K562 (cell line): ENCODE measurements around the gene HPX. TPM values are rescaled to one million over a fixed set of nuclear protein-coding genes. Genes with fewer than 3 reads are reported as not detected.

Source experiments
- ATAC-seq: fragments of 200-7000 bp; cut with Tn5 transposase; 3 replicates; pipeline ENCODE4 v1.9.1; 2020; ENCODE audit warnings: moderate library complexity
- BruUV-seq: library from RNA; stranded (reverse); fragments of 400-500 nt; replicated peaks from 2 replicates; lab custom pipeline; 2021; lab: Mats Ljungman, UMichigan
- CTCF ChIA-PET: fragments of 300-600 bp; formaldehyde crosslinking; extraction: SDS; loops from one replicate; lab custom pipeline; 2021; ENCODE audit warnings: low intra/inter-chr PET ratio; lab: Yijun Ruan, JAX
- POLR2A ChIA-PET: fragments of 300-600, 350-650 bp; sonication (Branson Sonifier 250); formaldehyde crosslinking; extraction: SDS; loops from one replicate; lab custom pipeline; 2021; ENCODE audit warnings: antibody characterized with exemption, inconsistent platforms; lab: Yijun Ruan, JAX
- DNase-seq, 4 experiments: peaks; one replicate each; pipeline versions ENCODE4 v3.0.0 to v3.0.0-alpha.2; 2011 to 2018; ENCODE audit warnings: low spot score in 3 of 4, mixed read lengths in 3 of 4; ENCODE audit errors: extremely low read depth in 1 of 4
- FAIRE-seq: peaks from 2 replicates; lab custom pipeline; 2011; peaks lifted over from hg19 to GRCh38; lab: Jason Lieb, UNC
- H2AFZ ChIP-seq: 2 replicates; pipeline ENCODE4 v1.6.0; 2011; ENCODE audit warnings: low read depth, low read length, control low read depth, inconsistent platforms
- H3K27ac ChIP-seq: fragments of 200-600 bp; 3 replicates; pipeline ENCODE4 v1.8.0; 2011; ENCODE audit warnings: low read depth, mild to moderate bottlenecking, control low read depth, inconsistent platforms, low read length, moderate library complexity, mixed read lengths; ENCODE audit errors: extremely low read depth
- H3K27me3 ChIP-seq, 2 experiments: fragments of 300-600 bp in 1 of 2; 2 replicates in 1 of 2; 3 replicates in 1 of 2; pipeline versions ENCODE4 v1.6.0 to v1.8.0; 2011; ENCODE audit warnings: inconsistent platforms in 2 of 2, low read length in 2 of 2, mild to moderate bottlenecking in 1 of 2, mixed read lengths in 1 of 2, moderate library complexity in 1 of 2; ENCODE audit not compliant: control insufficient read depth in 2 of 2, insufficient read depth in 2 of 2
- H3K36me3 ChIP-seq: fragments of 300-600 bp; 3 replicates; pipeline ENCODE4 v1.8.0; 2011; ENCODE audit warnings: mild to moderate bottlenecking, low read length, inconsistent platforms; ENCODE audit not compliant: control insufficient read depth, insufficient read depth
- H3K4me1 ChIP-seq, 2 experiments: fragments of 200-600 bp in 1 of 2; replicated peaks in 1 of 2; 2 replicates in 1 of 2; 3 replicates in 1 of 2; pipeline versions ENCODE4 v1.5.1 to v1.8.0; 2011; ENCODE audit warnings: inconsistent platforms in 2 of 2, low read length in 2 of 2, mild to moderate bottlenecking in 1 of 2, mixed read lengths in 1 of 2, moderate library complexity in 1 of 2; ENCODE audit not compliant: control insufficient read depth in 2 of 2, insufficient read depth in 2 of 2
- H3K4me2 ChIP-seq: 2 replicates; pipeline ENCODE4 v1.6.1; 2011; ENCODE audit warnings: low read length, control low read depth, inconsistent platforms, mixed read lengths; ENCODE audit not compliant: insufficient read depth
- H3K4me3 ChIP-seq: fragments of 200-600 bp; sonication (generic), shearing (Covaris generic); 2 replicates; pipeline ENCODE4 v1.5.1; 2016; ENCODE audit warnings: control low read depth, inconsistent platforms
- H3K79me2 ChIP-seq: fragments of 200-600 bp; 3 replicates; pipeline ENCODE4 v1.8.0; 2011; ENCODE audit warnings: low read length, inconsistent platforms; ENCODE audit not compliant: control insufficient read depth, insufficient read depth
- H3K9ac ChIP-seq, 2 experiments: 2 replicates each; pipeline versions ENCODE4 v1.6.0 to v1.6.1; 2011; ENCODE audit warnings: low read depth in 2 of 2, low read length in 2 of 2, control low read depth in 1 of 2, inconsistent platforms in 1 of 2, mild to moderate bottlenecking in 1 of 2, mixed read lengths in 1 of 2; ENCODE audit not compliant: insufficient read depth in 1 of 2
- H3K9me1 ChIP-seq: one replicate; pipeline ENCODE4 v1.6.0; 2011; ENCODE audit warnings: inconsistent platforms, mild to moderate bottlenecking, low read length, moderate library complexity; ENCODE audit not compliant: control insufficient read depth, insufficient read depth
- H3K9me3 ChIP-seq: replicated peaks from 2 replicates; pipeline ENCODE4 v1.5.1; 2011; ENCODE audit warnings: low read depth, low read length, inconsistent platforms; ENCODE audit not compliant: control insufficient read depth, insufficient read depth
- H4K20me1 ChIP-seq: replicated peaks from 2 replicates; pipeline ENCODE4 v1.6.1; 2011; ENCODE audit warnings: low read length, inconsistent platforms, mixed read lengths; ENCODE audit not compliant: control insufficient read depth, insufficient read depth
- ARID1B ChIP-seq: fragments of 450-650 bp; IDR thresholded peaks from 2 replicates; pipeline ENCODE4 v1.6.1; 2016; ENCODE audit warnings: antibody characterized with exemption, mild to moderate bottlenecking, inconsistent platforms
- CBFA2T3 ChIP-seq: fragments of 450-650 bp; IDR thresholded peaks from 2 replicates; pipeline ENCODE4 v1.6.1; 2017
- HMGXB4 ChIP-seq: sonication (generic); formaldehyde crosslinking; IDR thresholded peaks from 2 replicates; pipeline ENCODE4 v1.8.1; 2023; ENCODE audit warnings: mild to moderate bottlenecking, missing genetic modification reagents
- L3MBTL2 ChIP-seq: fragments of 450-650 bp; IDR thresholded peaks from 2 replicates; pipeline ENCODE4 v1.6.1; 2016; ENCODE audit warnings: mild to moderate bottlenecking, moderate library complexity
- MED1 ChIP-seq: sonication (generic); formaldehyde crosslinking; IDR thresholded peaks from 2 replicates; pipeline ENCODE4 v1.8.1; 2023; ENCODE audit warnings: missing genetic modification reagents, borderline replicate concordance
- PRDM10 ChIP-seq: fragments of 450-650 bp; IDR thresholded peaks from 2 replicates; pipeline ENCODE4 v1.6.1; 2018; ENCODE audit not compliant: partially characterized antibody
- TBL1XR1 ChIP-seq, 2 experiments: IDR thresholded peaks; 2 replicates each; pipeline ENCODE4 v1.6.1; 2012; ENCODE audit warnings: improper control_type of control experiment in 2 of 2, low read length in 2 of 2, mild to moderate bottlenecking in 1 of 2
- TCF3 ChIP-seq: sonication (generic); formaldehyde crosslinking; IDR thresholded peaks from 2 replicates; pipeline ENCODE4 v1.4.0; 2020; ENCODE audit warnings: mild to moderate bottlenecking, missing genetic modification reagents
- ZFX ChIP-seq: sonication (generic); formaldehyde crosslinking; IDR thresholded peaks from 2 replicates; pipeline ENCODE4 v1.8.0; 2022; ENCODE audit warnings: mild to moderate bottlenecking, missing genetic modification reagents, moderate library complexity
- ZNF3 ChIP-seq: fragments of 250-450 bp; sonication (Bioruptor Pico); IDR thresholded peaks from 2 replicates; pipeline ENCODE4 v1.5.0; 2021; ENCODE audit warnings: mild to moderate bottlenecking, moderate library complexity
- ZNF785 ChIP-seq: fragments of 250-450 bp; sonication (Bioruptor Pico); IDR thresholded peaks from 2 replicates; pipeline ENCODE4 v1.4.0; 2020; ENCODE audit warnings: mild to moderate bottlenecking
- ZNF79 ChIP-seq: fragments of 250-450 bp; sonication (Bioruptor Pico); IDR thresholded peaks from 2 replicates; pipeline ENCODE4 v1.4.0; 2020; ENCODE audit warnings: low read depth, mild to moderate bottlenecking, moderate library complexity
- WGBS: fragments of 100-300 bp; shearing (Covaris generic); methylation state at CpG from one replicate; pipeline ENCODE4 v1.1.6; 2016; ENCODE audit warnings: low coverage, mixed read lengths; ENCODE audit not compliant: insufficient coverage; ENCODE audit errors: missing lambda C conversion rate; 5-methylcytosine and 5-hydroxymethylcytosine counted together
- in situ Hi-C: fragments of 300-500 bp; cut with MboI; formaldehyde crosslinking; loops from 4 replicates; pipeline ENCODE4 v1.15.0; 2018; ENCODE audit warnings: inconsistent platforms, mixed read lengths
- intact Hi-C: fragments of 100-400 bp; cut with micrococcal nuclease; formaldehyde crosslinking; loops from 2 replicates; pipeline ENCODE4 v1.14.2; 2022
- polyA plus RNA-seq, 8 experiments: library from polyadenylated mRNA; depleted of rRNA in 4 of 8; stranded (reverse) in 5 of 8; unstranded in 3 of 8; fragments of >200 nt; fragmentation: Nextera tagmentation in 2 of 8; fragmentation: Illumina TruSeq in 1 of 8; extraction: Ambion mirVana in 2 of 8; extraction: Trizol in 1 of 8; gene quantifications; 2 replicates each; pipeline versions ENCODE4 v1.2.1 to v1.2.3, GENCODE V29; 2011 to 2014; ENCODE audit warnings: inconsistent platforms in 1 of 8, missing spikeins in 1 of 8
- total RNA-seq, 7 experiments: library from RNA; depleted of rRNA in 6 of 7; stranded (reverse); fragments of >200 nt in 6 of 7; fragmentation: Illumina TruSeq in 2 of 7; extraction: Trizol in 2 of 7; gene quantifications; 2 replicates each; pipeline versions ENCODE4 v1.2.1 to v1.2.3, GENCODE V29; 2011 to 2021; ENCODE audit warnings: low replicate concordance in 1 of 7
- TF ChIP-seq, protein P1 (sequence below): fragments of 250-450 bp; sonication (Bioruptor Pico); IDR thresholded peaks from 2 replicates; pipeline ENCODE4 v1.4.0; 2020; ENCODE audit warnings: mild to moderate bottlenecking
- TF ChIP-seq, protein P2 (sequence below): IDR thresholded peaks from 2 replicates; pipeline ENCODE4 v1.6.1; 2012; ENCODE audit warnings: low read depth, low read length, improper control_type of control experiment, borderline replicate concordance

HPX gene
- total and polyA plus RNA-seq, 9 of the 15 experiments (the other 6 are each of a cell fraction or from before 2014, with no cell fraction given) = 0.12 to 1.2 (median 0.49) TPM; not detected in 1

- no peaks in the 10 kb centered on the region for H3K36me3 ChIP-seq
- 21% methylated on average over 1 of the region's 1 CpG for WGBS
- peak overlapping the region; percentile 87 for H3K4me2 ChIP-seq
- H3K9me1 ChIP-seq = no peaks in the 10 kb centered on the region
- H2AFZ ChIP-seq = peak overlapping the region; percentile 95
- POLR2A ChIA-PET = interaction anchor here (0.6 to 1.5 kb wide), 3 partner anchors 10 to 233 kb away, joined by 4 to 9 read pairs (median 4); no protein-coding TSS in a partner anchor
- no peak overlapping the region for H3K9ac ChIP-seq
- no TSS peak for BruUV-seq
- H3K9me3 ChIP-seq = no peaks in the 10 kb centered on the region
- ATAC-seq = no peak
- H3K4me1 ChIP-seq = peaks cover 22 to 23% of the 10 kb centered on the region in 2 experiments
- H3K27me3 ChIP-seq = no peaks in the 10 kb centered on the region
- FAIRE-seq = no peak
- H3K79me2 ChIP-seq = 0 out of 3 replicates have a peak, but pooled peaks cover 7% of the 10 kb centered on the region
- DNase-seq = no peak
- intact Hi-C loops = no loop called here
- no peak overlapping the region for H3K4me3 ChIP-seq
- peak overlapping the region; percentile 80; the same call in 2 of the 3 replicates for H3K27ac ChIP-seq
- CTCF ChIA-PET = no interaction called here
- in situ Hi-C loops = loop anchor here (10.0 kb wide), 1 partner anchor 316 kb away; no protein-coding TSS in a partner anchor
- H4K20me1 ChIP-seq = no peaks in the 10 kb centered on the region
- TF ChIP-seq TBL1XR1 (IDR thresholded peaks at IDR 0.05; ENCODE audit: low read length in 2 of 2) (no peak), ZNF3 (CRISPR knock-in tag) (0 out of 2 replicates have a peak, but pooled peaks have one; percentile 65), ARID1B (peak; percentile 55), ZFX (no peak), CBFA2T3 (peak; percentile 78), ZNF79 (CRISPR knock-in tag) (no peak), MED1 (CRISPR knock-in tag) (no peak), PRDM10 (no peak), ZNF785 (CRISPR knock-in tag) (no peak), HMGXB4 (no peak), L3MBTL2 (no peak), TCF3 (CRISPR knock-in tag) (peak; percentile 64)
- TF ChIP-seq, protein P1, sequence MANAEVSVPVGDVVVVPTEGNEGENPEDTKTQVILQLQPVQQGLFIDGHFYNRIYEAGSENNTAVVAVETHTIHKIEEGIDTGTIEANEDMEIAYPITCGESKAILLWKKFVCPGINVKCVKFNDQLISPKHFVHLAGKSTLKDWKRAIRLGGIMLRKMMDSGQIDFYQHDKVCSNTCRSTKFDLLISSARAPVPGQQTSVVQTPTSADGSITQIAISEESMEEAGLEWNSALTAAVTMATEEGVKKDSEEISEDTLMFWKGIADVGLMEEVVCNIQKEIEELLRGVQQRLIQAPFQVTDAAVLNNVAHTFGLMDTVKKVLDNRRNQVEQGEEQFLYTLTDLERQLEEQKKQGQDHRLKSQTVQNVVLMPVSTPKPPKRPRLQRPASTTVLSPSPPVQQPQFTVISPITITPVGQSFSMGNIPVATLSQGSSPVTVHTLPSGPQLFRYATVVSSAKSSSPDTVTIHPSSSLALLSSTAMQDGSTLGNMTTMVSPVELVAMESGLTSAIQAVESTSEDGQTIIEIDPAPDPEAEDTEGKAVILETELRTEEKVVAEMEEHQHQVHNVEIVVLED (CRISPR knock-in tag) = no peak
- TF ChIP-seq, protein P2, sequence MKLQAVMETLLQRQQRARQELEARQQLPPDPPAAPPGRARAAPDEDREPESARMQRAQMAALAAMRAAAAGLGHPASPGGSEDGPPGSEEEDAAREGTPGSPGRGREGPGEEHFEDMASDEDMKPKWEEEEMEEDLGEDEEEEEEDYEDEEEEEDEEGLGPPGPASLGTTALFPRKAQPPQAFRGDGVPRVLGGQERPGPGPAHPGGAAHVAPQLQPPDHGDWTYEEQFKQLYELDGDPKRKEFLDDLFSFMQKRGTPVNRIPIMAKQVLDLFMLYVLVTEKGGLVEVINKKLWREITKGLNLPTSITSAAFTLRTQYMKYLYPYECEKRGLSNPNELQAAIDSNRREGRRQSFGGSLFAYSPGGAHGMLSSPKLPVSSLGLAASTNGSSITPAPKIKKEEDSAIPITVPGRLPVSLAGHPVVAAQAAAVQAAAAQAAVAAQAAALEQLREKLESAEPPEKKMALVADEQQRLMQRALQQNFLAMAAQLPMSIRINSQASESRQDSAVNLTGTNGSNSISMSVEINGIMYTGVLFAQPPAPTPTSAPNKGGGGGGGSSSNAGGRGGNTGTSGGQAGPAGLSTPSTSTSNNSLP = no peak
Measured at GRCh38 chr11:6388748-6389147, 52.0 kb downstream of the HPX start.
